Motor neuron (in vitro differentiated cells): ENCODE results near the gene TRIM14. TPM values are rescaled to one million over a fixed set of nuclear protein-coding genes. Genes with fewer than 3 reads are reported as not detected.

Source experiments
- ATAC-seq, 8 experiments: fragments of 200-7000 bp; cut with Tn5 transposase; replicated peaks in 6 of 8; 2 replicates each; pipeline ENCODE4 v1.8.0; 2021; ENCODE audit warnings: mild to moderate bottlenecking in 8 of 8, moderate library complexity in 8 of 8
- H3K27ac ChIP-seq, 2 donors: fragments of 250-450 bp; sonication (Bioruptor Pico); 2 replicates each; pipeline ENCODE4 v1.9.0; 2021; ENCODE audit warnings: antibody characterized with exemption in 2 of 2, mild to moderate bottlenecking in 2 of 2, moderate library complexity in 1 of 2
- H3K4me1 ChIP-seq, 2 donors: fragments of 250-450 bp; sonication (Bioruptor Pico); replicated peaks in 1 of 2; 2 replicates each; pipeline ENCODE4 v1.6.1; 2021; ENCODE audit warnings: antibody characterized with exemption in 2 of 2, mild to moderate bottlenecking in 2 of 2, moderate library complexity in 1 of 2
- H3K4me3 ChIP-seq, 5 donors: fragments of 250-450 bp; sonication (Bioruptor Pico); 2 replicates each; pipeline ENCODE4 v1.9.0; 2021; ENCODE audit warnings: antibody characterized with exemption in 5 of 5, mild to moderate bottlenecking in 5 of 5, moderate library complexity in 4 of 5
- WGBS, 10 experiments: fragments of 450-650 bp; shearing (Covaris generic); methylation state at CpG; one replicate each; pipeline ENCODE4 v1.0.0; 2022; 5-methylcytosine and 5-hydroxymethylcytosine counted together
- in situ Hi-C, 9 experiments: fragments of 400-800 bp; cut with MboI; loops; one replicate each; pipeline ENCODE4 v1.15.0; 2021; ENCODE audit warnings: low sequenced_read_pairs in 9 of 9, low pct_unique_long_range_greater_than_20kb in 2 of 9; ENCODE audit not compliant: unreplicated experiment in 9 of 9
- total RNA-seq, 8 experiments: library from RNA; unstranded; fragments of 300-600 nt; gene quantifications; 2 replicates each; pipeline versions ENCODE4 v1.2.3 to v1.2.4, GENCODE V29; 2022

Gene TRIM14, protein sequence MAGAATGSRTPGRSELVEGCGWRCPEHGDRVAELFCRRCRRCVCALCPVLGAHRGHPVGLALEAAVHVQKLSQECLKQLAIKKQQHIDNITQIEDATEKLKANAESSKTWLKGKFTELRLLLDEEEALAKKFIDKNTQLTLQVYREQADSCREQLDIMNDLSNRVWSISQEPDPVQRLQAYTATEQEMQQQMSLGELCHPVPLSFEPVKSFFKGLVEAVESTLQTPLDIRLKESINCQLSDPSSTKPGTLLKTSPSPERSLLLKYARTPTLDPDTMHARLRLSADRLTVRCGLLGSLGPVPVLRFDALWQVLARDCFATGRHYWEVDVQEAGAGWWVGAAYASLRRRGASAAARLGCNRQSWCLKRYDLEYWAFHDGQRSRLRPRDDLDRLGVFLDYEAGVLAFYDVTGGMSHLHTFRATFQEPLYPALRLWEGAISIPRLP
- 10 to 100 TPM in 2 of 8 experiments, 1 to 10 TPM in 2, under 1 TPM in 4; 0.38 to 20.3 (median 1.3) TPM for total RNA-seq

DNA sequence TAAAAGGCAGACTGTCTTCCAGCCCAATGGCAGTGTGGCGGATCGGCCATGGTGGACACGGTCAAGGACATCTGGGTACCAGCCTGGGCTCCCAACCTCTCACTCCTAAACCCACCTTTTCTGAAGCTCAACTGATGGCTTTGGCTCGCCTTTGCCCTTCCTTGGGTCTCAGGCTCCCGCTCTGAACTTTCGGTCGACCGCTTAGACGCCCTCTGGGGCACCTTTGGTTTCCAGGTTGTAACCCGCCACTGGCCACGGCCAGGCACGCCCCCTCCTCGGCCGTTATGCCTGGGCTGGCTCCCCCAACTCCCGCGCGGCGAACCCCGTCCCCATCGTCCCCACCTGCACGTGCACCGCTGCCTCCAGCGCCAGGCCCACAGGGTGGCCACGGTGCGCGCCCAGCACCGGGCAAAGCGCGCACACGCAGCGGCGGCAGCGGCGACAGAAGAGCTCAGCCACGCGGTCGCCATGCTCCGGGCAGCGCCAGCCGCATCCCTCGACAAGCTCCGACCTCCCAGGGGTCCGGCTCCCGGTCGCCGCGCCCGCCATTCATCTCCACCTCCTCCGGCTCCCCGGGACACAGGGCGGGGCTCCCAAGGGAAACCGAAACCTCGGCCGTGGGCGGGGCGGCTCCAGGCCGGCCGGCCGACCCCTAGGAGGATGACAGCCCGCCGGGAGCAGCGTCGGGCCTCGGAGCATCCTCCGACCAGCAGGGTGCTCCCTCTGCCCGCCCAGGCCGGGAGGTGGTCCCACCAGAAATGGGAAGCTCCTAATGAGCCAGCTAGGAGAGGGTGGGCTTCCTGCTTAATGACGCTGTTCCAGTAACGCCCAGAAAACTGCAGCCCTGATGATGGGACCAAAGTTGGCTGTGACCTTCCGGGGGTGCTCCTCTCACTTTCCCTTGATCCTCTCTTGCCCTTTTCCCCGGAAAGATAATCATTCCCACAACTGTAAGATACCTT lies at the start of gene TRIM14:
Gene TRIM14, minus strand, starts transcription at position 583 of the 962 bp plus-strand sequence. Its CDS starts 34 bp downstream, at position 549.
- WGBS, 10 experiments: 0 to 53% (median 28%) methylated on average over 2 to 17 of the region's 71 CpGs; no CpG with 5 or more reads in 3 of the 10 experiments
- peaks cover 0 to 7% of the 10 kb centered on the region in 2 donors for H3K4me1 ChIP-seq
- H3K27ac ChIP-seq: no peak within 1 kb of the TSS
- peak within 1 kb of the TSS; percentile 27 to 51 (median 37) for H3K4me3 ChIP-seq
- in situ Hi-C loops: loop anchor here in 1 of 9 experiments (25.0 kb wide), 1 partner anchor 143 kb away; the partner anchor contains the start of gene TBC1D2
- peak; percentile 84 to 94 (median 92) for ATAC-seq

DNA sequence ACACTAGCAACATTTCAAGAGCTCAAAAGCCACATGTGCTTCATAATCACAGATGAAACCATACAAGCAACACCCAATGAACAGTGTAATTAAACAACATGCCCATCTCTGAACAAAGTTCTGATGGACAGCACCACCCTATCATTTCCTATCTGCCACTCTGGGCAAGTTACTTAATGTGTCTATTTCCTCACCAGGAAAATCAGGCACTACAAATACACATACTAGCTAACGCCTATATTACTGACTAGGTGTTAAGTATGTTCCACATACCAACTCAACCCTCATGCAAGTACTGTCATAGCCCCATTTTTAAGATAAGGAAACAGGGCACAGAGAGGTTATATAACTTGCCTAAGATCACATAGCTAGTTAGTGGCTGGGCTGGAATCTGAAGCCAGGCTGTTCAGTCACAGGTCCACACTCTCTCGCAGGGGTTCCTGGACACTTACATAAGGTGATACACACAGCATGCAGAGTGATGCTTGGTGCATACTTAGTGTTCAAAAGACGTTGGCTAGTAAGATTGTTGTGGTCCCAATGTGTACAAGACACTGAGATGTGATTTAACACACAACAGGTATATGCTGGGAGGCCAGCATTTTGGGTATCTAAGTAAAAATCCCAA lies 49.2 kb upstream of the TRIM14 start:
- Histone ChIP-seq H3K27ac (no peak overlapping the region), H3K4me1 (peaks cover 20 to 23% of the 10 kb centered on the region in 2 donors), H3K4me3 (no peak overlapping the region)
- in situ Hi-C loops: no loop called here
- 0 to 90% (median 80%) methylated on average over 1 to 3 of the region's 3 CpGs; no CpG with 5 or more reads in 3 of the 10 experiments for whole genome bisulfite sequencing, 10 experiments
- no peak for ATAC-seq

DNA sequence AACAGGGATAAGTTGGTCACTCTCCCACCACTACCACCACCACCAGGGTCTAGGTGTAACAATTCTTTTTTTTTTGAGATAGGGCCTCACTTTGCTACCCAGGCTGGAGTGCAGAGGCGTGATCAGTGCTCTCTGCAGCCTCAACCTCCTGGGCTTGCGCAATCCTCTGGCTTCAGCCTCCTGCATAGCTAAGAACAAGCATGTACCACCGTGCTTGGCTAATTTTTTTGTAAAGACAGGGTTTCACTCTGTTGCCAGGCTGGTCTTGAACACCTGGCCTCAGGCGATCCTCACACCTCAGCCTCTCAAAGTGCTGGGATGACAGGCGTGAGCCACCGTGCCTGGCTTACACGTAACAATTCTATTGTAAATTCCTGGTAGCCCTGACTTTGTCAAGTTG lies 45.9 kb upstream of the TRIM14 start:
- no peak for ATAC-seq
- Histone ChIP-seq H3K4me1 (peaks cover 15 to 20% of the 10 kb centered on the region in 2 donors), H3K4me3 (no peak overlapping the region), H3K27ac (no peak overlapping the region)
- WGBS, 10 experiments: 20 to 96% (median 74%) methylated on average over 1 to 5 of the region's 7 CpGs; no CpG with 5 or more reads in 4 of the 10 experiments
- in situ Hi-C loops: no loop called here

DNA sequence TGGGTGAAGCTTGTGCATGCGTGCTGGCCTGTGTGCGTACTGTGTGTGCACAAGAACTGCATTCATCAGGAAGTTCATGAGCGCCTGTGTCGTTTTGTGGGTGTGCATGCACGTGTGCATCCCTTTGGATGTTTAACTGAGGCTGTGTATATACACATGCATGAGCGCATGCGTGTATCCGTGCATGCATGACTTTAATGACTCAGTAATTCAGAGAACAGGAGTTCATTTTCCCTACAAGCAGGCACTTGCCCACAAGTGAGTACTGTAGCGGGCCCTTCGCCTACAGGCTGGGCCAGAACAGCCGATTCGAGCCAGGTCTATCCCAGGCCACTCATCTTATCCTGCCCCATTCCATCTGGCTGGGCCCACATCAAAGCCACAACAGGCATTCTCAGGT lies 43.6 kb upstream of the TRIM14 start:
- 38 to 100% (median 82%) methylated on average over 2 to 11 of the region's 12 CpGs; no CpG with 5 or more reads in 2 of the 10 experiments for WGBS, 10 experiments
- in situ Hi-C loops: no loop called here
- Histone ChIP-seq H3K4me3 (no peak overlapping the region), H3K4me1 (peaks cover 3 to 7% of the 10 kb centered on the region in 2 donors), H3K27ac (no peak overlapping the region)
- ATAC-seq: peak in 2 of 8 experiments; percentile 34 to 45

DNA sequence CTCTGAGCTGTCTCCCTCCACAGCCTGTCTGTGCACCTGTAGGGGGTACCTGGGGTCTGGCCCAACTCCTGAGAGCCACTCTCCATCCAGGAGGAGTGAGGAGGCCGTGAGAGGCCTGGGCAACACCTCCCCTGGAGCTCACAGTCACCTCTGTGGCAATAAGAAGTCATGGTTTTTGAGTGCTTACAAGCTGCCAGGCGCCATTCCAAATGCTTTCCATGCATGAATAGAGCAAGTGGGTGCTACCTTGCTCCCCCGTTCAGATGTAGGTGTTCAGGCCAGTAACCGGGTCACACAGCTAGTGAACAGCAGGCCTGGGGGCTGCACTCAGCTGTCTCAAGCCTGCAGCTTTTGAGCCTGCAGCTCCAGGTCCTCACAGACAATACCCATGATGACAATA lies 42.8 kb upstream of the TRIM14 start:
- no peak for ATAC-seq
- Histone ChIP-seq H3K4me1 (peaks cover 3 to 7% of the 10 kb centered on the region in 2 donors), H3K27ac (no peak overlapping the region), H3K4me3 (no peak overlapping the region)
- in situ Hi-C loops: no loop called here
- 11 to 100% (median 82%) methylated on average over 1 to 2 of the region's 4 CpGs; no CpG with 5 or more reads in 3 of the 10 experiments for WGBS, 10 experiments

DNA sequence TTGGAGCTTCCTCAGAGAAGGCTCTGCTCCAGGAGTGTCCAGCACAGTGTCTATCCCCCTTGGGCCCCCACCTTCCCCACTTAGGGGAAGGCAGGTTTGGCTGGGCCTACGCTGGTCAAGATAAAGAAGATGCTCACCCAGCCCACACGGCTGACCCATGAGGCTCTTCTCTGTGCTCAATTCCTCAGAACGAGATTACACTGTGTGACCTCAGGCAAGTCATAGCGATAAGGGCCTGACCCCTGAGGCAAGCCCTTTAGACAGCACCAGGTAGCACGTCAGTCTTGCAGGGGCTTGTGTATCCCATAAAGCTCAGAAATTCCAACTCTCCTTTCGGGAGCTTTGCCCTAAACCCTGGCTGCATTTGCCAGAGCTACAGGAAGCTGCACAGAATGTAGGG lies 40.8 kb upstream of the TRIM14 start:
- 17 to 93% (median 60%) methylated on average over 1 to 4 of the region's 6 CpGs; no CpG with 5 or more reads in 3 of the 10 experiments for WGBS, 10 experiments
- in situ Hi-C loops: no loop called here

DNA sequence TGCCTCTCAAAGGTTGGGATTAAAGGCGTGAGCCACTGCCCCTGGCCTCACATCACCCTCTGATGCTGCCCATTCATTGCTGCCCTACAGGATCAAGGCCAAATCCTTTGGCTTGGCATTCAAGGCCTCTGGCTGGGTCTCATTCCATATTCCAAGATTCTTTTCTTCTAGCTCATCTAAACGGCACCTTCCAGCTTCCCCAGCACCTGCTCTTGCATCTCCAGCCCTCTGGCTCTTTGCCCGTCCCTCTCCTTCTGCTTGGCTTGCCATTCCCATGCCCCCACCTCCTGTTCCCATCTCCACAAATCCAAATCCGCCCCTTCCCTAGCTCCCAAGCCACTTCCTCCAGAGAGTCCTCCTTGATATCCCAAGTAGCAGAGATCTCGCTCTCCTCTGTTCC lies 40.3 kb upstream of the TRIM14 start:
- in situ Hi-C loops: no loop called here

More for the DNA sequence above, 40.8 kb upstream of the TRIM14 start:
- no peak overlapping the region for H3K27ac ChIP-seq
- no peaks in the 10 kb centered on the region for H3K4me1 ChIP-seq
- ATAC-seq: no peak
- no peak overlapping the region for H3K4me3 ChIP-seq

DNA sequence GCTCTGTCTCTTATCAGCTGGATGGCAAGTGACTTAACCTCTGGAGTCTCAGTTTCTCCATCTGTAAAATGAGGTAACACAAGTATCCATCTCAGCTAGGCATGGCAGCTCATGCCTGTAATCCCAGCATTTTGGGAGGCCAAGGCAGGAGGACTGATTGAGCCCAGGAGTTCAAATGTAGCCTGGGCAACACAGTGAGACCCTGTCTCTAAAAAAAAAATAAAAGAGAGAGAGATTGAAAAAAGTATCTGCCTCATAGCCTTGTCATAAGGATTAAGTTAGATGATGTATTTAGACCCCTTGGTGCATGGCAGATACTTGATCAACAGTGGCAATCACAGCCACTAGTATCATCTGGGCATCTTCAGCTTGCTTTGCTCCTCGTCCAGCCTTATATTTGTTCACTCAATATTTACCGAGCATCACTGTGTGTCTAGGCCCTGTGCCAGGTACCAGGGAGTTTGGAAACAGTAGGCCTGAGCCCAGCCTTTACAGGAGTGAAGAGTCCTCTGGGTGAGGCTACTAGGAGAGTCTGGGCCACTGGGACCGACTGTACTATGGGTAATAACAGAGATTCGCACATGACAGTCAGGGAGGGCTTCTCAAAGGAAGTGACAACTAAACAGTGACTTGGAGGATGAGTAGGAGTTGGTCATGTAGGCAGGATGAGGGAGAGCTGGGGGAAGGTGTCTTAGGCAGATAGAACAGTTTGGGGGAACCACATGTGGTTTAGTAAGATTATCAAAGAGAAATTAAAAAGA lies 39.2 kb upstream of the TRIM14 start:
- Histone ChIP-seq H3K4me1 (no peaks in the 10 kb centered on the region), H3K4me3 (no peak overlapping the region), H3K27ac (no peak overlapping the region)
- 20 to 86% (median 60%) methylated on average over 1 to 4 of the region's 4 CpGs; no CpG with 5 or more reads in 1 of the 10 experiments for WGBS, 10 experiments
- peak in 2 of 8 experiments; percentile 19 to 97 for ATAC-seq
- in situ Hi-C loops: no loop called here

More for the DNA sequence above, 40.3 kb upstream of the TRIM14 start:
- no peak for ATAC-seq
- H3K4me3 ChIP-seq: no peak overlapping the region
- H3K4me1 ChIP-seq: no peaks in the 10 kb centered on the region
- H3K27ac ChIP-seq: no peak overlapping the region
- 20 to 100% (median 80%) methylated on average over 1 to 5 of the region's 5 CpGs; no CpG with 5 or more reads in 3 of the 10 experiments for WGBS, 10 experiments

DNA sequence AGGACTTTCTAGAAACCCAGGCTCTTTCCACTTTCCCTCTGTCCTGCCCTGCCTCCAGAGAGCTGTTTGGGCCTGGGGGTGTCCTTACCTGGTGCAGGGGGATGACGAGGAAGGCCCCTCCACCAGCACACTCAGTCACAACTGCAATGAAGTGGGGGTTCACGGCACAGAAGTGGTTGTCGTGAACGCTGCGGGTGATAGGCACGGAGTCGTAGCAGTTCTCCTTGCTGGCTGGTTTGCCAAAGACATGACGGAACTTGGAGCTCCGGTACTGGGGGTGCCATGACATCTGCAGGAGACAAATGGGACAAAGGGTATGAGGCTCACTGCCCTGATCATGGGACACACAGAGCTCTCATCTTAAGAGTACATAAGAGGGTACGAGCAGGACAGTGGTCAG lies 38.4 kb upstream of the TRIM14 start:
- ATAC-seq: no peak
- no peaks in the 10 kb centered on the region for H3K4me1 ChIP-seq
- no peak overlapping the region for H3K27ac ChIP-seq
- 43 to 100% (median 93%) methylated on average over 1 to 10 of the region's 10 CpGs; no CpG with 5 or more reads in 4 of the 10 experiments for WGBS, 10 experiments
- in situ Hi-C loops: no loop called here
- H3K4me3 ChIP-seq: no peak overlapping the region

DNA sequence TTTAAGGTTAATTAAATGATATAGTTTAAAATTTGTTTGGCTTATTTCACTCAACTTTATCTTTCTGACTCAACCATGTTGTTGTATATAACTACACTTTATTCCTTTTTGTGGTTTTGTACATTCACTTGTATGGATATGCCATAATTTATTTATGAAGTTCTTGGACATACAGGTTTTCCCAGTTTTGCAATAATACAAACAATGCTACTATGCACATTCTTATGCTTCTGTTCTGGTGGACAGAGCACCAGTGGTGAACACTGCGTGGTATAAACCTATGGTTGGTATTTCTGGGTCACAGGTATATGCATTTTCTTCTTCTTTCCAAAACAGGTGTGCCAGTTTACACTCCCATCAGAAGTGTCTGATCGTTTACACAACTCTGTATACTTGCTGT lies 35.7 kb upstream of the TRIM14 start:
- H3K4me1 ChIP-seq: no peaks in the 10 kb centered on the region
- no peak for ATAC-seq
- H3K4me3 ChIP-seq: no peak overlapping the region
- H3K27ac ChIP-seq: no peak overlapping the region
- in situ Hi-C loops: no loop called here
- 14 to 100% (median 84%) methylated on average over 1 to 2 of the region's 2 CpGs; no CpG with 5 or more reads in 2 of the 10 experiments for WGBS, 10 experiments

DNA sequence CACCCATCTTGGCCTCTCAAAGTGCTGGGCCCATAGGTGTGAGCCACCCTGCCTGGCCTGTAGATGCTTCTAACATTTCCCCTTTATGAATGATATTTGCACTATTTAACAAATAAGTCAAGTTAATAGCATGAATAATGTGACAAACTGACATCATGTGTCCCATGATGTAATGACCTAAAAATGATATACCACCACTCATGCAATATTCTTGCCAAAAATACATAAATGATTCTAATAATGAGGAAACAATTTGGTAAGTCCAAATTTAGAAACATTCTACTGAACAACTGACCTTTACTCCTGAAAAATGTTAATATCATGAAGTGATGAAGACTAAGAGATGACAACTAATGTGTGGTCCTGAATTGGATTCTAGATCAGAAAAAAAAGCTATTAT lies 33.5 kb upstream of the TRIM14 start:
- no peaks in the 10 kb centered on the region for H3K4me1 ChIP-seq
- H3K27ac ChIP-seq: no peak overlapping the region
- ATAC-seq: no peak
- in situ Hi-C loops: no loop called here
- H3K4me3 ChIP-seq: no peak overlapping the region

DNA sequence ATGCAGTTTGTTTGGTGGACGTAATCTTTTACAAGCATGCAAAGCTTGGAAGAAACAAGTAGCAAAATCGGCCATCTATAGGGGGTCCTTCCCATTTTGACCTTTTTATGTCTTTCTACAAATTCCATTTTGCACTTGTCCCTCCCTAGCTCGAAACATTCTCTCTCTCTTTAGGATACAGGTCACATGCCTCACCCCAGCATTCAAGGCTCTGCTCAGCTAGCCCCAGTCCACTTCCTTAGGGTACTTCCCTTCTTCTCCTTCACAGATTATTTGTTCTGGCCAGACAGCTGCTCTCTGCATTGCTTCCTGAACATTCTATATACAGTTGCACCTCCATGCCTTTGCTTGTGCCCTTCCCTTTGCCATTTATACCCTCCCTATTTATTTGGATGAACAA lies 31.7 kb upstream of the TRIM14 start:
- no peak overlapping the region for H3K4me3 ChIP-seq
- H3K27ac ChIP-seq: no peak overlapping the region
- WGBS, 10 experiments: 23 to 100% (median 67%) methylated on average over 1 to 3 of the region's 3 CpGs; no CpG with 5 or more reads in 1 of the 10 experiments
- ATAC-seq: no peak
- H3K4me1 ChIP-seq: peaks cover 6 to 9% of the 10 kb centered on the region in 2 donors
- in situ Hi-C loops: no loop called here
